GM23248 (cell line): ENCODE results near the gene MSL1.

Experiments used
- EZH2 ChIP-seq: fragments of 200-600 bp; sonication (generic); IDR thresholded peaks from 2 replicates; pipeline ENCODE4 v1.6.1; 2018; ENCODE audit warnings: antibody characterized with exemption, mild to moderate bottlenecking; ENCODE audit not compliant: insufficient read depth, poor library complexity, severe bottlenecking
- EZH2phosphoT487 ChIP-seq: fragments of 200-600 bp; sonication (generic); IDR thresholded peaks from 2 replicates; pipeline ENCODE4 v1.6.1; 2018; ENCODE audit warnings: antibody characterized with exemption, moderate library complexity, mild to moderate bottlenecking, low read depth; ENCODE audit not compliant: insufficient read depth

GRCh38 chr17:40151414-40151963 is 29.7 kb downstream of the MSL1 start:
- no peak for TF ChIP-seq EZH2phosphoT487
- no peak for TF ChIP-seq EZH2
